H9 (cell line): ENCODE measurements around the gene NF1. TPM values are rescaled to one million over a fixed set of nuclear protein-coding genes. Genes with fewer than 3 reads are reported as not detected.

ENCODE experiments used
- DNase-seq: peaks from one replicate; pipeline ENCODE4 v3.0.0-alpha.2; 2017
- H2AFZ ChIP-seq: one replicate; pipeline ENCODE4 v1.6.1; 2013; ENCODE audit warnings: mild to moderate bottlenecking, low read length, control low read depth, moderate library complexity
- H2AK5ac ChIP-seq: 2 replicates; pipeline ENCODE4 v1.6.1; 2013; ENCODE audit warnings: low read length, control low read depth, mixed read lengths; ENCODE audit not compliant: insufficient read length
- H2BK120ac ChIP-seq: one replicate; pipeline ENCODE4 v1.6.1; 2013; ENCODE audit warnings: low read depth, mild to moderate bottlenecking, low read length, control low read depth, inconsistent platforms; ENCODE audit not compliant: poor library complexity, severe bottlenecking
- H2BK12ac ChIP-seq: 2 replicates; pipeline ENCODE4 v1.6.1; 2013; ENCODE audit warnings: low read length, control low read depth, mixed read lengths, low read depth; ENCODE audit not compliant: insufficient read length
- H2BK15ac ChIP-seq: 2 replicates; pipeline ENCODE4 v1.6.1; 2013; ENCODE audit warnings: low read depth, low read length, control low read depth
- H2BK20ac ChIP-seq: one replicate; pipeline ENCODE4 v1.6.1; 2013; ENCODE audit warnings: low read depth, mild to moderate bottlenecking, low read length, control low read depth, inconsistent platforms; ENCODE audit not compliant: poor library complexity, severe bottlenecking
- H2BK5ac ChIP-seq: 2 replicates; pipeline ENCODE4 v1.6.1; 2013; ENCODE audit warnings: low read length, control low read depth, mixed read lengths; ENCODE audit not compliant: insufficient read length
- H3K14ac ChIP-seq: 2 replicates; pipeline ENCODE4 v1.6.1; 2013; ENCODE audit warnings: low read length, control low read depth; ENCODE audit not compliant: insufficient read depth
- H3K18ac ChIP-seq: 2 replicates; pipeline ENCODE4 v1.6.1; 2013; ENCODE audit warnings: low read depth, mild to moderate bottlenecking, mixed read lengths, low read length, control low read depth; ENCODE audit not compliant: insufficient read length
- H3K23ac ChIP-seq: 2 replicates; pipeline ENCODE4 v1.6.1; 2013; ENCODE audit warnings: low read length, control low read depth, mixed read lengths, low read depth; ENCODE audit not compliant: insufficient read length
- H3K23me2 ChIP-seq: 2 replicates; pipeline ENCODE4 v1.6.1; 2013; ENCODE audit warnings: low read depth, mild to moderate bottlenecking, mixed read lengths, low read length, control low read depth; ENCODE audit not compliant: insufficient read length, poor library complexity, severe bottlenecking
- H3K27ac ChIP-seq: 2 replicates; pipeline ENCODE4 v1.5.1; 2013; ENCODE audit warnings: low read length, control low read depth, mixed read lengths, low read depth; ENCODE audit not compliant: insufficient read length
- H3K27me3 ChIP-seq: 2 replicates; pipeline ENCODE4 v1.6.1; 2013; ENCODE audit warnings: low read length, control low read depth, inconsistent platforms; ENCODE audit not compliant: insufficient read depth
- H3K4ac ChIP-seq: 2 replicates; pipeline ENCODE4 v1.6.1; 2013; ENCODE audit warnings: low read depth, mild to moderate bottlenecking, control low read depth, inconsistent platforms, low read length, moderate library complexity
- H3K4me1 ChIP-seq: 2 replicates; pipeline ENCODE4 v1.6.1; 2013; ENCODE audit warnings: low read length, control low read depth, inconsistent platforms; ENCODE audit not compliant: insufficient read depth
- H3K4me2 ChIP-seq: 2 replicates; pipeline ENCODE4 v1.6.1; 2013; ENCODE audit warnings: low read length, control low read depth, mixed read lengths; ENCODE audit not compliant: insufficient read length, insufficient read depth
- H3K56ac ChIP-seq: 2 replicates; pipeline ENCODE4 v1.6.1; 2013; ENCODE audit warnings: low read depth, mild to moderate bottlenecking, mixed read lengths, low read length, control low read depth; ENCODE audit not compliant: insufficient read length
- H3K79me1 ChIP-seq: 2 replicates; pipeline ENCODE4 v1.6.1; 2013; ENCODE audit warnings: low read depth, mild to moderate bottlenecking, moderate library complexity, low read length, control low read depth, inconsistent platforms; ENCODE audit not compliant: insufficient read depth, poor library complexity, severe bottlenecking
- H3K79me2 ChIP-seq: 2 replicates; pipeline ENCODE4 v1.6.1; 2013; ENCODE audit warnings: low read length, control low read depth, inconsistent platforms; ENCODE audit not compliant: insufficient read depth
- H3K9ac ChIP-seq: 2 replicates; pipeline ENCODE4 v1.6.1; 2013; ENCODE audit warnings: low read length, control low read depth, mixed read lengths; ENCODE audit not compliant: insufficient read length; ENCODE audit errors: extremely low read depth
- H3K9me3 ChIP-seq: one replicate; pipeline ENCODE4 v1.6.1; 2013; ENCODE audit warnings: low read depth, low read length, inconsistent platforms; ENCODE audit not compliant: control insufficient read depth
- H3T11ph ChIP-seq: one replicate; pipeline ENCODE4 v1.6.1; 2013; ENCODE audit warnings: mild to moderate bottlenecking, low read length, control low read depth, inconsistent platforms
- H4K20me1 ChIP-seq: one replicate; pipeline ENCODE4 v1.6.1; 2013; ENCODE audit not compliant: control insufficient read depth, insufficient read length, insufficient read depth
- H4K5ac ChIP-seq: 2 replicates; pipeline ENCODE4 v1.6.1; 2013; ENCODE audit warnings: low read depth, mild to moderate bottlenecking, mixed read lengths, low read length, control low read depth; ENCODE audit not compliant: insufficient read length
- H4K8ac ChIP-seq: replicated peaks from 2 replicates; pipeline ENCODE4 v1.6.1; 2013; ENCODE audit warnings: low read length, control low read depth, mixed read lengths, low read depth; ENCODE audit not compliant: insufficient read length
- H4K91ac ChIP-seq: 2 replicates; pipeline ENCODE4 v1.6.1; 2013; ENCODE audit warnings: low read depth, mild to moderate bottlenecking, moderate library complexity, mixed read lengths, low read length, control low read depth; ENCODE audit not compliant: insufficient read length
- H3K27ac Mint-ChIP-seq, 3 experiments: 2 replicates in 2 of 3; 3 replicates in 1 of 3; pipeline ENCODE4 v1.8.0; 2020 to 2021; ENCODE audit warnings: mixed read lengths in 3 of 3, mild to moderate bottlenecking in 1 of 3, moderate library complexity in 1 of 3
- H3K27me3 Mint-ChIP-seq: 2 replicates; pipeline ENCODE4 v1.8.0; 2021; ENCODE audit warnings: low read depth, mild to moderate bottlenecking, moderate library complexity, mixed read lengths
- H3K36me3 Mint-ChIP-seq, 3 experiments: 2 replicates in 2 of 3; 3 replicates in 1 of 3; pipeline ENCODE4 v1.8.0; 2020 to 2021; ENCODE audit warnings: low read depth in 3 of 3, mixed read lengths in 3 of 3; ENCODE audit not compliant: insufficient read depth in 1 of 3
- H3K4me1 Mint-ChIP-seq, 2 experiments: 2 replicates each; pipeline ENCODE4 v1.8.0; 2020; ENCODE audit warnings: mixed read lengths in 2 of 2
- H3K4me3 Mint-ChIP-seq, 2 experiments: 2 replicates in 1 of 2; 3 replicates in 1 of 2; pipeline ENCODE4 v1.8.0; 2020 to 2021; ENCODE audit warnings: mild to moderate bottlenecking in 2 of 2, mixed read lengths in 2 of 2, moderate library complexity in 1 of 2
- H3K9me3 Mint-ChIP-seq, 2 experiments: 2 replicates in 1 of 2; 3 replicates in 1 of 2; pipeline ENCODE4 v1.8.0; 2020; ENCODE audit warnings: mild to moderate bottlenecking in 2 of 2, mixed read lengths in 2 of 2, moderate library complexity in 1 of 2
- WGBS: extraction: QIAGEN DNeasy Blood & Tissue Kit; methylation state at CpG from one replicate; pipeline ENCODE4 v1.1.7; 2013; ENCODE audit warnings: missing lambda C conversion rate, low lambda C conversion rate, mixed read lengths; ENCODE audit not compliant: insufficient read length; ENCODE audit errors: extremely low coverage; 5-methylcytosine and 5-hydroxymethylcytosine counted together
- total RNA-seq: library from RNA; stranded (reverse); gene quantifications from 2 replicates; pipeline ENCODE4 v1.2.1, GENCODE V29; 2021
- TF ChIP-seq, protein P1 (sequence below): fragments of 200-600 bp; sonication (generic); conservative IDR thresholded peaks from 3 replicates; pipeline ENCODE4 v1.8.0; 2021; ENCODE audit warnings: antibody characterized with exemption, mild to moderate bottlenecking

The NF1 gene
- total RNA-seq, 1 experiment from 2014 or later: 38.1 TPM

GRCh38 chr17:31111183-31111582 lies 16.4 kb downstream of the NF1 start:
- Histone ChIP-seq H4K91ac (no peak overlapping the region), H3K27ac (no peak overlapping the region), H2BK5ac (no peak overlapping the region), H2BK120ac (no peak overlapping the region), H3K9ac (no peak overlapping the region), H4K5ac (no peak overlapping the region), H3K4me1 (peaks cover 2% of the 10 kb centered on the region; the same call in 1 of the 2 replicates), H3T11ph (no peak overlapping the region), H3K27me3 (no peaks in the 10 kb centered on the region), H3K4me2 (no peak overlapping the region), H2AK5ac (no peak overlapping the region), H3K79me2 (peaks cover 4% of the 10 kb centered on the region; the same call in 1 of the 2 replicates), H3K56ac (no peak overlapping the region), H2BK12ac (no peak overlapping the region), H3K23ac (no peak overlapping the region), H2BK20ac (no peak overlapping the region), H3K4ac (no peak overlapping the region), H4K20me1 (no peaks in the 10 kb centered on the region), H3K9me3 (no peaks in the 10 kb centered on the region), H4K8ac (no peak overlapping the region), H3K18ac (no peak overlapping the region), H3K14ac (no peak overlapping the region), H2BK15ac (no peak overlapping the region), H2AFZ (no peak overlapping the region), H3K23me2 (no peaks in the 10 kb centered on the region), H3K79me1 (peaks cover 3% of the 10 kb centered on the region)
- Mint-ChIP-seq H3K27me3 (no peaks in the 10 kb centered on the region), H3K27ac (peak overlapping the region in 2 of 3 experiments; percentile 29 to 64; a peak in 3 of 7 replicates), H3K4me1 (peaks cover 24 to 29% of the 10 kb centered on the region in 2 experiments), H3K9me3 (no peaks in the 10 kb centered on the region), H3K36me3 (0 out of 7 replicates have a peak, but pooled peaks cover 0 to 4% (median 0%) of the 10 kb centered on the region in 3 experiments), H3K4me3 (no peak overlapping the region)
- no peak for DNase-seq
- WGBS: no CpG with 5 or more reads among the region's 2 CpGs
- TF ChIP-seq, protein P1, sequence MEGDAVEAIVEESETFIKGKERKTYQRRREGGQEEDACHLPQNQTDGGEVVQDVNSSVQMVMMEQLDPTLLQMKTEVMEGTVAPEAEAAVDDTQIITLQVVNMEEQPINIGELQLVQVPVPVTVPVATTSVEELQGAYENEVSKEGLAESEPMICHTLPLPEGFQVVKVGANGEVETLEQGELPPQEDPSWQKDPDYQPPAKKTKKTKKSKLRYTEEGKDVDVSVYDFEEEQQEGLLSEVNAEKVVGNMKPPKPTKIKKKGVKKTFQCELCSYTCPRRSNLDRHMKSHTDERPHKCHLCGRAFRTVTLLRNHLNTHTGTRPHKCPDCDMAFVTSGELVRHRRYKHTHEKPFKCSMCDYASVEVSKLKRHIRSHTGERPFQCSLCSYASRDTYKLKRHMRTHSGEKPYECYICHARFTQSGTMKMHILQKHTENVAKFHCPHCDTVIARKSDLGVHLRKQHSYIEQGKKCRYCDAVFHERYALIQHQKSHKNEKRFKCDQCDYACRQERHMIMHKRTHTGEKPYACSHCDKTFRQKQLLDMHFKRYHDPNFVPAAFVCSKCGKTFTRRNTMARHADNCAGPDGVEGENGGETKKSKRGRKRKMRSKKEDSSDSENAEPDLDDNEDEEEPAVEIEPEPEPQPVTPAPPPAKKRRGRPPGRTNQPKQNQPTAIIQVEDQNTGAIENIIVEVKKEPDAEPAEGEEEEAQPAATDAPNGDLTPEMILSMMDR: no peak
